ENCODE measurements around the gene ZNF638.

ZNF638 gene

DNA sequence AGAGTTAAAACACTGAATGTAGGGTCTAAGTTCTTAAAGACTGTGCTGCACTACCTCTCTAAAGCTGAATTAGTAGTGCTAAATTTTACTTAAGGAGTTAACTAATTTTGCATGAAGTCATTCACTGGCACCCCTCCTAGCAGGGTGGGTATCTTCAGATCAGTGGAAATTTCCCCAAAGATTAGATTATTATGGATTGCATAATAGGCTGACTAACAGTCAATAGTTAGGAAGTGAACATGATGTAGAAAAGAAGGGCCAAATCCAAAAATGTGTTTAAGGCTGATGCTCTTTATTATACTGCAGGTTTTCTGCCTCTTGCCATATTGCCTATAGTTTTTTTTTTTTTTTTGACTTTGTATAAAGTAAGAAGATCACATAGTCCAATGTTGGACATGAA lies 5.2 kb downstream of the ZNF638 start:
- no peak for DNase-seq (ENCODE audit: low read depth in 2 of 2)

DNA sequence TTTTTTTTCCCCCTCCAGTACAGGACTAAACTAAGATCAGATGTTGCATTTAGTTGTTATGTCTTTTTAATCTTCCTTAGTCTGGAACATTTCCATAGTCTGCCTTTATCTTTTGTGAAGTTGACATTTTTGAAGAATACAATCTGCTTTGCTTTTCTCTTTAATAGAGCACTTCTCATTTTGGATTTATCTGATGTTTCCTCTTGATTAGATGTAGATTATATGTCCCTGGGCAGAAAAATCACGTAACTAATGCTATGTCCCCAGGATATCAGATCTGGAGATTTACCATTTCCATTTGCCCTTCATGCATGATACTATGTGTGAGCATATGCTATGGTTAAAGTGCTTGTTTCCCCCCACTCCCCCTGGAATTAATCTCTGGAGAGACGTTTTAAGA lies 6.2 kb downstream of the ZNF638 start:
- DNase-seq (ENCODE audit: low read depth in 2 of 2): no peak

DNA sequence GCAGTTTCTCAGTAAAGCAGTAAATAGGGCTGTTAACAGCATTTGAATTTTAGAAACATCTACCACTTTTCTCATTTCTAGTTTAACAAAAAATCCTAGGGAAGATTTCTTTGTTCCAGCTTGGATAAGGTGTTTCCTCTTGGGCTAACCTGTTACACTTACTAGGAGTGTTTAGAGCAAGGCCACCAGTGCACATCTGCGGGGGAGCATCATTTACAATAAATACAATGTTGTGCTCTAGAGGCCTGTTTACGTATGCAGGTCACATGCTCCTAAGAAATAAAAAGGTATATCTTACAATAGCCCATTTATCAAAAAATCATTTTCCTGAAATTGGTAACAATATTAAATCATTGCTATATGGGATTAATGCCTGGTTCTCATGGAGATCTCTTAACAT lies 8.1 kb downstream of the ZNF638 start:
- DNase-seq (ENCODE audit: low read depth in 2 of 2): no peak

DNA sequence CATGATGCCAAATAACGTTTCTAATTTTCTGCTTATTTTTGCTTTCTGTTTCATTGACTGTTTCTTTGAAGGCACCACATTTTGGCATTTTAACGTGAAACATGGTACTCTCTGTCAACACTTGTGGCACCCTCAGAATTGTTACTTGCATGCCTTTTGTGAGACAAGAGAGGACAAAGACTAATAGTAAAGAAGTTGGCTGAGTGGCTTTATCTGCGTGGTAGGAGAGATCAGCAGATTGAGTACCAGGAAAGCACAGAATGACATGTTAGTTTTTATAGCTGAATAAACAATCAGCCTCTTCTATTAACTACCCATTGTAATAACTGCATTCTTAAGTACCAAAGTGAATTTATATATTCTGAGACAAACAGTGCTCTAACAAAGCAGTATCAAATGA lies 8.6 kb downstream of the ZNF638 start:
- no peak for DNase-seq (ENCODE audit: low read depth in 2 of 2)

DNA sequence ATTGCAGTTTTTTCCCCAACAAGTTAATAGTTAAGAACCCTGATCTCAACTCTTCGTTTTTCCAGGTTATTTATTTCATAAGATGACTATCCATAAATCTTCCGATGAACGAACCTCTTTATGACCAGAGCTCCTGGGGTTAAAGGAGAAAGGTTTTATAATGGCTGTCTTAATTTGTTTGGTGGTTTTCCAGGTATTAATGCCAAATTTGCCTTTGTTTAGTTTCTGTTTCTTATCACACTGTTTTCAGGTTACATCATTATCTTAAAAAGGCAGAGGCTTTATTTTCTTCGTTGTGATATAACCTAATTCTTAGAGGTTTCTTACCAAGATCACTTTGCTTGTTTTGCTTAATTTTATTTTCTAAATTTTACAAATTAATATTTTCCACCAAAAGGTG lies 10.1 kb downstream of the ZNF638 start:
- DNase-seq (ENCODE audit: low read depth in 2 of 2): no peak

DNA sequence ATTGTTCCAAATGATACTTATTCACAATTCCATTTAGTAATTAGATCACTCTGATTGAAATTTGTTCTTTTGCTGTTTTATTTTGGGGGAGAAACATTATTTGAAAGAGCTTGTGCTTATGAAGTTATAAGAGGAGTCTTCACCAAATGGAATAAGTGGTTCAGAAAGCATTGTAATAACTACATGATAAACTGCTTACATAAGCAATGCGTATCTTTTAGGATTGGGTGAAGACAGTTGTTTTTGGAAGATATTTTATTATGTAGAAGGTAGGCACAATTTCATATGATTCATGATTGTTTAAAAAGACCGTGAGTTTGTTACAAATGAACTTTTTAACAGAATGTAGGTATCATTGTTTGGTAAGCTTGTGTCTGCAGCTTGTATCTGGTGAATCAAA lies 14.5 kb downstream of the ZNF638 start:
- DNase-seq (ENCODE audit: low read depth in 2 of 2): no peak

DNA sequence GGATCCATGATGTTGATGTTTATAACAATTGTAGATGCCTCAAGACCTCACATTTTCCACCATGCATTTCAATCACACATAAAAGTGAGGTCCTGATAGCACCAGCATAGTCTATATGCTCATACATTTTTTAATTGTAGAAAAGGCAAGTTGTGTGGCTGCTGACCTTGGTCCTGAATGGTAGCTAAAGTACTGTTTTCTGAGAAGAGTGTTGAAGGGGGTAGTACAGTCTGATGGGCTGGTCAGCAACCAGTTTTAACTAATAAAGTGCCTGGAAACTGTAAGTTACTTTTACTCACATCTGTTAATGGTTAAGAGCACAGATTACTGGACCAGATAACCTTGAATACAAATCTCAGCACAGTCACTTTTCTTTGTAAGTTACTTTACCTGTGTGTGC lies 15.9 kb downstream of the ZNF638 start:
- no peak for DNase-seq (ENCODE audit: low read depth in 2 of 2)

DNA sequence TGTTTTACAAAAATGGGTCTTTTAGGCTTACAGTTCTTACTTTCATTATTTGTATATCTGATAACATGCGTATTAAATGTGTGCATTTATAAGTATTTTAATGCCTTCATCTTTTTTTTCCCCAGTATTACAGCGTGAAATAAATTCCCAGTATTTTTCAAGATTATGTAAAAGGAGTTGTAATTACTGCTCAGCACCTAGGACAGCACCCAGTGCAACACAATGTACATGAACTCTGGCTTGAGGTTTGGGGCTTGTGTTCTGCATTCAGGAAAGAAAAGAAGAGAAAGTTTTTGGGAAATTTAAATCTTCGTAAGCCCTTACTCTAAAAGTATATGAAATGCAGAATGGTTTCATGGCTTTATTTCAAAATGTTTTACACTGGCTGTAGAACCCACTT lies 16.7 kb downstream of the ZNF638 start:
- DNase-seq (ENCODE audit: low read depth in 2 of 2): no peak

DNA sequence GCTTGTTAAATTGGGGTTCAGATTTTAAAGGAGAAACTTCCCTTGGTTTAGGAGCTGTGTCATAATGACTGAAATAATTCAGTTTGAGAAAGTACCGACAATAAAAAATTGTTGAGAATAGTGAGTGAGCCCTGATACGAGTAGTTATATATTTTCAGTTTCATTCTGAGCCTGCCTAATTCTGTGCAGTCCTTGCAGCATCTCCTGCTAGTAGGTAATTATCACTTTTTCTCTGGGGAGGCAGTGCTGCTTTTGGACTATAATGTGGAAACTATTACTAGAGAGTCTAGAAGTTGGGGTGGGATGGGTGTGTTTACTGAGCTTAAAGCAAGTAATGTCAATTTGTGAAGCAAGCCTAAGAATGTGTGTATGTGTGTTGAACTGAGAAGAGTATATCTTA lies 21.7 kb downstream of the ZNF638 start:
- DNase-seq (ENCODE audit: low read depth in 2 of 2): no peak

DNA sequence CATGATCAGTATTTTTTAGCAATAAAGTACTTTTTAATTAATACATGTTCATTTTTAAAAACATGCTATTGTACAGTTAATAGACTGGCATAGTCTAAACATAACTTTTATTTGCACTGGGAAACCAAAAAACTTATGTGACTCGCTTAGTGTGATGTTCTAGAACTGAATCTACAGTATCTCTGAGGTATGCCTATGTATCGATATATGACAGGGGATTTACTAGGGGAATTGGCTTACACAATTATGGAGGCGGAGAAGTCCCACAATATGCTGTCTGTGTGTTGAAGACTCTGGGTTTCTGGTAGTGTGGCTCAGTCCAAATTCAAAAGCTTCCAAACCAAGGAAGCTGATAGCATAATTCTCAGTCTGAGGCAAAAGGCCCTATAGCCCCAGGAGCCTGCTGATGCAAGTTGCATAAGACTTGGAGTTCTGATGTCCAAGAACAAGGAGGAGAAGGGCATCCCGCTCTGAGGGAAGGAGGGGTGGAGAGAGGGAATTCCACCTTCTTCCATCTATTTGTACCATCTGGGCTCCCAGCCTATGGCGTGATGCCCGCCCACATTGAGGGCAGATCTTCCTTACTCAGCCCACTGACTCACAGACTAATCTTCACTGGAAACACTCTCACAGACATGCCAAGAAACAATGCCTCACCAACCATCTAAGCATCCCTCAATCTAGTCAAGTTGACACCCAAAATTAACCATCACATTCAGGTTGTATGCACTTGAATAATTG lies 27.5 kb downstream of the ZNF638 start:
- no peak for DNase-seq (ENCODE audit: low read depth in 2 of 2)

DNA sequence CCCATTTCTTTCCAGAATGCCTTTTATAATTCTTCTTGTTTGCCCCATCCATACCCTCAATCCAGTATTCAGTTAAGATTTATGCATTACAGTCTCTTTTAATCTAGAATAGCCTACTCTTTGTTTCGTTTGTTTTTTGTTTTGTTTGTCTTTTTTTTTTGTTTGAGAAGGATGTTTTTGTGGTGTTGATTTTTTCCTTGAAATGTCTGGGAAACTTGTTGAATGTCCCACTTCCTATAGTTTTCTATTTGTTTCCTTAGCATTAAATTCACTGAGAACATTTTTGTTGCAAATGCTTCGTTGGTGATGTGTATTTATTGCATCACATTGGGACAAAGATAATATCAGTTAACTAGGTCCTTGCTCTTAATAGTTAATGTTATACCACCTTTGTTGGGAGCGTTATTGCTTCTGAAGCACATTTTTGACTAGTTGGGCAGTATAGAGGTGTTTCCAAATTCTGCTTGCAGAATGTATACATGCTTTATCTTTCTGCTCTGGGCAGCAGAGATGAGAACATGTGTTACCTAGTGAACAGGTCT lies 28.9 kb downstream of the ZNF638 start:
- no peak for DNase-seq (ENCODE audit: low read depth in 2 of 2)

DNA sequence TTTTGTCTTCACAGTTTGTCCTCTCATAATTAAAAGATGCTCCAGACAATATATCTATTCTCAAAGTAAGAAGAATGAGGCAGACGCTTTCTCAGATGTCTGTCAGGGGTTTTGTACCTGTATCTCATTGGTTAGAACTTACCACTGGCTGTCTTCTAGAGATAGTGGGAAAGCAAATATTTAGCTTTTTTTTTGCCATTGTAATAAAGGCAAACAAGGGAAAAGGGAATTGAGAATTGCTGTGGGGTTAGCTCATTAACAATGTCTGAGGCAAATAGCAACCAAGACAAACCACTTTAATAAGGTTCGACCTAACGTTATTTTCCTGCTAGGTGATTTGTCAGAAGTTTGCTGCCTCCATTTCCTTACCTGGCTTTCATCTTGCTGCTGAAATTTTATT lies 30.0 kb downstream of the ZNF638 start:
- DNase-seq (ENCODE audit: low read depth in 2 of 2): no peak

DNA sequence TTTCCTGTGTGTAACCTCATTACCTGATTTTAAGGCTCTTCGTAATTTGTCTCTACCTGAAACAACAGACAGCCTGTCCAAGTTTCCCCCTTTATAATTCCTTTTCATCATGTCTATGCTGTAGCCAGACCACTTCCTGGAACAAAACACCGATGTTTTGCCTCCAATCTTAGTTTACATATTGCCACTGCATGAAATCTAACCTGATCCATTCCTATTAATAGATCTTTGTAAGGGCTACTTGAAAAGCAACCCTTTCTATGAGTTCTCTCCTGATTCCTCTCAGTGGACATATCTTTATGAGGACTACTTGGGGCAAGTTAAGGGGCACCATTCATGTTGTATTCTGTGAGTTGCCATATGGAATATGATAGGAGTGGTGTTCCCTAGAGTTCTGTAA lies 30.9 kb downstream of the ZNF638 start:
- DNase-seq (ENCODE audit: low read depth in 2 of 2): no peak

DNA sequence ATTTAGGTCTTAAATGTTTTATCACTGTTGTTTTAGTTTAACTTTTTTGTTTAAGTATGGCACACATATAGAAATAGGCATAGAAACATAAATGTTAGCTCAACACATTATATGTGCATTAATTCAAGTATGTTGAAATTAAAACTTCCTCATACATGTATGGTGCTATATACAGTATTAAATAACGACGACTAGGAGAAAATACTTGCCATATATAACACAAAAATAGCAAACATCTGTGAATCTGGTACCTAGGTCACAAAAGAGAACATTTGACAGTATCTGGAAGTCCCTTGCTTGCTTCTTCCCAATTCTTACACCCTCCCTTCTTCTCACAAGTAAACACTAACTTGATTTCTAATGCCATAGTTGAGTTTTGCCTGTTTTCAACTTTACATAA lies 38.4 kb downstream of the ZNF638 start:
- DNase-seq (ENCODE audit: low read depth in 2 of 2): no peak

DNA sequence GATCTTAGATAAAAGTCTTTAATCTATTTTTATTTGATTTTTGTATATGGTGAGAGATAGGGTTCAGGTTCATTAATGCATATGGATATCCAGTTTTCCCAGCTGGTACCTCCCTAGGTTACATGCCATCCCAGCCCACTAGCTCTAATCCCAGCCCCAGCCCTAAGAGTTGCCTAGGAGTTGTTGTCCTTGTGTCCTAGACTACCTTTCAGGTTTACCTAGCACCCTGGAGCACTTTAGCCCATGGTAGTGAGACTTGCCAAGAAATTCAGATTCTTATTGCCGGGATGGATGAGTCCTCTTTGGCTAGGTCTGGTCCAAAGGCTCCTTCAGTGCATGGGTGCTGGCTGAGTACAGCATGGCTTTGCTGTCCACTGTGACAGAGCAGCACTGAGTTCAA lies 40.5 kb downstream of the ZNF638 start:
- DNase-seq (ENCODE audit: low read depth in 2 of 2): no peak

DNA sequence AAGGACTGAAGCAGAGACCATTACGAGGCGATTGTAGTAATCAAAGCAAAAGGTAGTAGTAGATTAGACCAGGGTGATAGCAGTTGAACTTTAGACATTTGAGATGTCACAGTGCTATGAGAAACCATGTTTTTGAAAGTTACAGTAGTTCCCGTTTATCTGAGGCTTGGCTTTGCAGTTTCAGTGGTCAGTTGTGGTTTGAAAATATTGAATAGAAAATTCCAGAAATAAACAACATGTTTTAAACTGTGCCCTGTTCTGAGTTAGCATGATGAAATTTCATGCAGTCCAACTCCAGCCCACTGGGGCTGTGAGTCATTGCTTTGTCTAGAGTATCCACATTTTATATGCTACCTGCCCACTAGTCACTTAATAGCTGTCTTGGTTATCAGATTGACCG lies 47.5 kb downstream of the ZNF638 start:
- DNase-seq (ENCODE audit: low read depth in 2 of 2): no peak

DNA sequence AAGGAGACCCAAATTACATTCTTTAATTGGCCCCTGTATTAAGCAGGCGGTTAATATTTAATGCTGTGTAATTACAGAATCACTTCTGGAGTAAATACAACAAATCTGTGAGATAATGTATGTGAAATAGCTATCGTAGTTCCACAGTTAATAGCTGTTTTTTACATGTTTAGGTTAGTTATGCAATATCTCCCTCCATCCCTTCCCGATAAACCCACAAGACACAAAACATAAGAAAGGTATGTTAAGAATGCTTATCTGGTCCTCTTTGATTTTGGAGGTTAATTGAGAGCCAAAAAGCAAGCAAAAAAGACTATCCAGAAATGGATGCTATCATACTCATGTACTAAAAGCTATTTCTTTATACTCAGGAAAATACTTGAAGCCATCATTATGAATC lies 49.1 kb downstream of the ZNF638 start:
- no peak for DNase-seq (ENCODE audit: low read depth in 2 of 2)

DNA sequence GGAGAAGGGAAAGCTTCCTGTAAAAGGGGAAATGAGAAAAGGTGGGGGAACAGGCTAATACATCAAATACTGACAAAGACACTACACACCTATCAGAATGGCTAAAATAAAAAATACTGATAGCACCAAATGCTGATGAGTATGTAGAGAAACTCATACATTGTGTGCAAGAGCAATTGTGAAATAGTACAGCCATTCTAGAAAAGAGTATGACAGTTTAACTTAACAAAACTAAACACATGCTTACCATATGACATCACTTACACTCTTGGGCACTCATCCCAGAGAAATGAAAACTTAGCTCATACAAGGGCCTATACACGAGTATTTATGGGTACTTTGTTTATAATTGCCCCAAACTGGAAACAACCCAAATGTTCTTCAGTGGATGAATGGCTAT lies 53.4 kb downstream of the ZNF638 start:
- no peak for DNase-seq (ENCODE audit: low read depth in 2 of 2)

DNA sequence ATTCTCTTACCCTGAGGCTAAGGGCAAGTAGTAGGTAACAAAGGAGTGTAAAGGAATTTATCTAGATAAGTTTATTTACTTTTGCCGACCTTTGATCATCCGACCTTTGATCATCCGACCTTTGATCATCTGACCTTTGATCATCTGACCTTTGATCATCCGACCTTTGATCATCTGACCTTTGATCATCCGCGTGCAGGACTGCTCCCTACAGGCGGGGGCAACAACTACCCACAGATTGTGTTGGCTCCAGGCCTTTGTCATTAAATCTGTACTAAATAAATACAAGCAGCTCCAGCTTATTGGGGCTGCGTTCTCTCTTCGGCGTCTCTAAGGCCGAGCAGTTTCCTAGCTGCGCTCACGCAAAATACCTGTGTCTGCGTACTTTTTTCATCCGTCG lies 56.6 kb downstream of the ZNF638 start:
- DNase-seq (ENCODE audit: low read depth in 2 of 2): no peak

DNA sequence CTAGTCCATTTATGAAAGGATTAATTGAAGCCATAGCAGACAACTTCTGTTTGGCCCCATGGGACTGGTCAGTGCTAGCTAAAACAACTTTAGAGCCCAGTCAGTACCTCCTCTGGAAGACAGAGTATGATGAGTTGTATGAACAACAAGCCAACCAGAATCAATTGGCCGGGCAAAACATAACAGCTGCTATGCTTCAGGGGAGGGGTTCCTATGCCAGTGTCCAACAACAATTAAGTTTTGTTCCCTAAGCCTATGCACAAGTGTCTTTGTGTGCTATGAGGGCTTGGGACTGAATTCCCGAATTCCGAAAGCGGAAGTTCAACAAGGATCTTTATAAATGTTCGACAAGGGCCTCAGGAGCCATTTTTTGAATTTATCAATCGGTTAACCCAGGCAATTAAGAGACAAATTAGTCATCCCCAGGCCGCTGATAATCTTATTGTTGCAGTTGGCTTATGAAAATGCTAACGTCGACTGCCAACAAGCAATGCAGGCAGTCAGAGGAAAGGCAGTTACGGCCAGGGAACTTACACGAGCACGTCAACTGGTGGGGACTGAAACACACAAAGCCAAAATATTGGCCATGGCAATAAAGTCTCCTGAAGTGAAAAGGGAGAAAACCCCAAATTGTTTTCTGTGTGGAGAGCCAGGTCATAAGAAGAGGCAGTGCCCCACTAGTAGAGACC lies 57.9 kb downstream of the ZNF638 start:
- DNase-seq (ENCODE audit: low read depth in 2 of 2): no peak

DNA sequence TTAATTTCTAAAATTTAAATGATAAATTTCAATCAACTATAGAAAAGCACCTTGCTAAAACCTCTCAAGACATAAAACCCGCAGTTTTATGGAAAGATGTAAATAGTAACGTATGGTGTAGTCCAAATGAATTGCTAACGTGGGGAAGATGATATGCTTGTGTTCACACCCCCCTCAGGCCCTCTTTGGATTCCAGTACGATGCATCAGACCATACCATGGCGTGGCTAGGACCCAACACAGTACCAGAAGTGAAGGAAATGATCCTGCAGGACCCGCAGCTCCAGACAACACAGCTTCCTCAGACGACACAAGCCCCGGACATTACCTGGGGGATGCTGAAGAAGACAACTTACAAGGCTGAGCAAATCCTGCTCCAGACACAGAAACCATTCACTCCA lies 61.6 kb downstream of the ZNF638 start:
- DNase-seq (ENCODE audit: low read depth in 2 of 2): no peak

DNA sequence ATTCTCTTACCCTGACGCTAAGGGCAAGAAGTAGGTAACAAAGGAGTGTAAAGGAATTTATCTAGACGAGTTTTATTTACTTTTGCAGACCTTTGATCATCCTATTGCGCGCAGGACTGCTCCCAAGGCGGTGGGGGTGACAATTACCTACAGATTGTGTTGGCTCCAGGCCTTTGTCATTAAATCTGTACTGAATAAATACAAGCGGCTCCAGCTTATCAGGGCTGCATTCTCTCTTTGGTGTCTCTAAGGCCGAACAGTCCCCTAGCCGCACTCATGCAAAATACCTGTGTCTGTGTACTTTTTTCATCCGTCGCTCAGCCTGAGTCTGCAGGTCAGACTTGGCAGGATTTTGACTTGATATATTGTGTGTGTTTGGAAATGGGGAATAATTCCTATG lies 63.9 kb downstream of the ZNF638 start:
- DNase-seq (ENCODE audit: low read depth in 2 of 2): no peak

DNA sequence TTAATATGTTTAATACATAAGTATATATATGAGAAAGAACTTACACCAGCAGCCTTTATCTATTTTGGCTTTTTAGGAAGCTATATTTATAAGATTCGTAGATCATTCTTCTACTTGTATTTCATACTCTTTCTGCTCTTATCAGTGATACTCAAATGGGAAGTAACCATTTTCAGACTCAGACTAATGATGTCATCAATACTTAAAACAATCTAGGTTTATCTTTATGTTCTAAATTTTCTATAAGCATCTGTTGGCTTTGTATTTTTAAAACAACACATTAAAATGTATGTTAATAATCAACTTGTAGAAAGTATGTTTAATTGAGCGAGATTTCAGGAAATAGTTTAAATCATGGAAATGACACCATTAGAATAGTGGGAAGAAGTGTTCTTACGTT lies 70.8 kb downstream of the ZNF638 start:
- DNase-seq (ENCODE audit: low read depth in 2 of 2): no peak

DNA sequence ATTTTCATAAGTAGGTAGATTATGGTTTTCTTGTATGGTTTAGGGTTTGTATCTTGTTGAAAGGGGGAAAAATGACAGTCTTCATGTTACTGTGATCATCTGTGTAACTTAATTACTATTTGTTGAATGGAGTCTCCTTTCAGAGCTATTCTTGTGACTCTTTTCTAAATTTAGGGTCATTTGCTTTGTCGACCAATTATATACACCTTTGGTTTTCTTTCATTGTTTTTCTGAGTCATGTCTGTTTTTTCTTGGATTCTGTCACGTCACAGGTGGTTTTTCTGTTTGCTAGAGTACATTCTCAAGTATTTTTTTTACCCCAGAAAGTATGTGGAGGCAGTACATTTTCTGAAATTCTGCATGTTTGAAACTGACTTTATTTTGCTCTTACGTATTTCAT lies 78.0 kb downstream of the ZNF638 start:
- DNase-seq (ENCODE audit: low read depth in 2 of 2): no peak

All from stimulated activated CD8-positive, alpha-beta memory T cell treated with anti-CD3 and anti-CD28 coated beads, Interleukin-2, amount 100 ng/mL, for 48 hours (primary cell).